Measurements from ENCODE around the gene SMARCA5. TPM values are rescaled to one million over a fixed set of nuclear protein-coding genes. Genes with fewer than 3 reads are reported as not detected.
"Not testable (repeated sequence)": the region's sequence is repeated elsewhere in the genome, so short reads cannot be mapped to it uniquely, and the experiment has no call there.

SMARCA5 gene
- total and polyA plus RNA-seq, 3 donors from 2014 or later, result 46.2 to 108 (median 82.8) TPM

- peak overlapping the region; percentile 85 to 95 for H3K4me3 ChIP-seq
- intact Hi-C loops (cut with DNase I; ENCODE audit: low total_unique reads), result no loop called here
- DNase-seq, result peak; percentile 72
- H3K4me1 ChIP-seq, result peaks cover 8% of the 10 kb centered on the region
- WGBS, 2 donors, result 0% methylated on average over 18 of the region's 18 CpGs
- peak overlapping the region; percentile 97 for H3K27ac ChIP-seq
- no peaks in the 10 kb centered on the region for H3K27me3 ChIP-seq
- TF ChIP-seq POLR2A (IDR thresholded peaks at IDR 0.05), result no peak
- H3K36me3 ChIP-seq (ENCODE audit: low read depth, missing control alignments), result no peaks in the 10 kb centered on the region
- H3K9me3 ChIP-seq, result no peaks in the 10 kb centered on the region
Measured at GRCh38 chr4:143514497-143514896, 995 bp downstream of the SMARCA5 start.

GRCh38 chr4:143514901-143515300 lies 1.4 kb downstream of the SMARCA5 start:
- H3K4me1 ChIP-seq, result peaks cover 5% of the 10 kb centered on the region
- H3K36me3 ChIP-seq (ENCODE audit: low read depth, missing control alignments), result no peaks in the 10 kb centered on the region
- TF ChIP-seq CTCF (IDR thresholded peaks at IDR 0.05) (no peak), POLR2A (IDR thresholded peaks at IDR 0.05) (no peak)
- no peaks in the 10 kb centered on the region for H3K27me3 ChIP-seq
- intact Hi-C loops (cut with DNase I; ENCODE audit: low total_unique reads), result no loop called here
- peak overlapping the region; percentile 97 for H3K27ac ChIP-seq
- H3K9me3 ChIP-seq, result no peaks in the 10 kb centered on the region
- 6 to 10% methylated on average over 5 of the region's 5 CpGs for WGBS, 2 donors
- peak overlapping the region; percentile 85 to 95 for H3K4me3 ChIP-seq
- no peak for DNase-seq

GRCh38 chr4:143515905-143516304 lies 2.4 kb downstream of the SMARCA5 start:
- no peaks in the 10 kb centered on the region for H3K27me3 ChIP-seq
- DNase-seq, result no peak
- peak overlapping the region in 1 of 2 donors; percentile 95 for H3K4me3 ChIP-seq
- peak overlapping the region in 1 of 2 donors; percentile 97 for H3K27ac ChIP-seq
- intact Hi-C loops (cut with DNase I; ENCODE audit: low total_unique reads), result no loop called here
- H3K4me1 ChIP-seq, result peaks cover 5% of the 10 kb centered on the region
- no peak for TF ChIP-seq CTCF (IDR thresholded peaks at IDR 0.05)
- no peak for TF ChIP-seq POLR2A (IDR thresholded peaks at IDR 0.05)
- no peaks in the 10 kb centered on the region for H3K36me3 ChIP-seq (ENCODE audit: low read depth, missing control alignments)
- H3K9me3 ChIP-seq, result no peaks in the 10 kb centered on the region

GRCh38 chr4:143517764-143518163 lies 4.3 kb downstream of the SMARCA5 start:
- intact Hi-C loops (cut with DNase I; ENCODE audit: low total_unique reads), result no loop called here
- Histone ChIP-seq H3K9me3 (no peaks in the 10 kb centered on the region), H3K36me3 (ENCODE audit: low read depth, missing control alignments) (no peaks in the 10 kb centered on the region), H3K4me1 (peaks cover 5% of the 10 kb centered on the region), H3K27ac (no peak overlapping the region), H3K4me3 (no peak overlapping the region), H3K27me3 (no peaks in the 10 kb centered on the region)
- WGBS, 2 donors, result 62 to 78% methylated on average over 2 of the region's 2 CpGs
- TF ChIP-seq CTCF (IDR thresholded peaks at IDR 0.05), result no peak
- DNase-seq, result no peak

GRCh38 chr4:143524211-143524610 lies 10.7 kb downstream of the SMARCA5 start:
- Histone ChIP-seq H3K4me3 (no peak overlapping the region), H3K4me1 (no peaks in the 10 kb centered on the region), H3K36me3 (ENCODE audit: low read depth, missing control alignments) (no peaks in the 10 kb centered on the region), H3K27ac (no peak overlapping the region), H3K9me3 (no peaks in the 10 kb centered on the region), H3K27me3 (no peaks in the 10 kb centered on the region)
- 89 to 97% methylated on average over 4 of the region's 4 CpGs for WGBS, 2 donors
- no peak for DNase-seq
- intact Hi-C loops (cut with DNase I; ENCODE audit: low total_unique reads), result no loop called here
- no peak for TF ChIP-seq CTCF (IDR thresholded peaks at IDR 0.05)

GRCh38 chr4:143528046-143528445 lies 14.5 kb downstream of the SMARCA5 start:
- WGBS, 2 donors, result 71 to 85% methylated on average over 4 of the region's 4 CpGs
- H3K27ac ChIP-seq; H3K36me3 ChIP-seq (ENCODE audit: low read depth, missing control alignments); intact Hi-C loops (cut with DNase I; ENCODE audit: low total_unique reads); H3K4me1 ChIP-seq; DNase-seq; H3K9me3 ChIP-seq; H3K27me3 ChIP-seq; H3K4me3 ChIP-seq: not testable (repeated sequence)
